Endothelial cell (in vitro differentiated cells): Measurements from ENCODE around the gene EFEMP2. TPM values are rescaled to one million over a fixed set of nuclear protein-coding genes. Genes with fewer than 3 reads are reported as not detected.

Source experiments
- DNase-seq: peaks from one replicate; pipeline ENCODE4 v3.0.0; 2021; ENCODE audit warnings: low spot score
- H3K27ac Mint-ChIP-seq: one replicate; pipeline ENCODE4 v1.8.0; 2021; ENCODE audit warnings: mixed read lengths, inconsistent platforms; ENCODE audit not compliant: unreplicated experiment
- H3K27me3 Mint-ChIP-seq: one replicate; pipeline ENCODE4 v1.8.0; 2021; ENCODE audit warnings: mild to moderate bottlenecking, moderate library complexity, mixed read lengths, inconsistent platforms; ENCODE audit not compliant: unreplicated experiment
- H3K36me3 Mint-ChIP-seq: one replicate; pipeline ENCODE4 v1.8.0; 2021; ENCODE audit warnings: mild to moderate bottlenecking, low read depth, mixed read lengths, inconsistent platforms; ENCODE audit not compliant: unreplicated experiment
- H3K4me1 Mint-ChIP-seq: one replicate; pipeline ENCODE4 v1.8.0; 2021; ENCODE audit warnings: mild to moderate bottlenecking, mixed read lengths, inconsistent platforms; ENCODE audit not compliant: unreplicated experiment
- H3K4me3 Mint-ChIP-seq: one replicate; pipeline ENCODE4 v1.8.0; 2021; ENCODE audit warnings: mild to moderate bottlenecking, mixed read lengths, inconsistent platforms; ENCODE audit not compliant: unreplicated experiment
- H3K9me3 Mint-ChIP-seq: one replicate; pipeline ENCODE4 v1.8.0; 2021; ENCODE audit warnings: mixed read lengths, inconsistent platforms; ENCODE audit not compliant: unreplicated experiment
- CTCF ChIP-seq: fragments of 200-600 bp; sonication (generic); IDR thresholded peaks from one replicate; pipeline ENCODE4 v1.5.0; 2021; ENCODE audit warnings: antibody characterized with exemption; ENCODE audit not compliant: unreplicated experiment
- total RNA-seq: library from RNA; stranded (reverse); fragmentation: NEBNext Ultra II Directional; extraction: Animal tissue kit (Norgen Biotek cat#: 25700); gene quantifications from one replicate; pipeline ENCODE4 v1.2.1, GENCODE V29; 2021; ENCODE audit not compliant: unreplicated experiment

EFEMP2 gene
- total RNA-seq, 1 donor from 2014 or later, result 248 TPM

GRCh38 chr11:65917077-65917433 is 44.5 kb upstream of the EFEMP2 start:
- Mint-ChIP-seq H3K4me3 (peak overlapping the region; percentile 78), H3K27me3 (peaks cover 7% of the 10 kb centered on the region), H3K4me1 (peaks cover 9% of the 10 kb centered on the region), H3K36me3 (peaks cover 5% of the 10 kb centered on the region), H3K9me3 (no peaks in the 10 kb centered on the region), H3K27ac (no peak overlapping the region)
- TF ChIP-seq CTCF, result no peak
- no peak for DNase-seq

GRCh38 chr11:65916391-65916790 is 43.8 kb upstream of the EFEMP2 start:
- DNase-seq, result no peak
- no peak for TF ChIP-seq CTCF
- H3K27ac Mint-ChIP-seq, result peak overlapping the region; percentile 48
- peak overlapping the region; percentile 78 for H3K4me3 Mint-ChIP-seq
- H3K36me3 Mint-ChIP-seq, result peaks cover 5% of the 10 kb centered on the region
- peaks cover 9% of the 10 kb centered on the region for H3K4me1 Mint-ChIP-seq
- H3K9me3 Mint-ChIP-seq, result no peaks in the 10 kb centered on the region
- peaks cover 7% of the 10 kb centered on the region for H3K27me3 Mint-ChIP-seq

- Mint-ChIP-seq H3K4me3 (no peak overlapping the region), H3K27ac (no peak overlapping the region), H3K27me3 (peaks cover 7% of the 10 kb centered on the region), H3K36me3 (peaks cover 5% of the 10 kb centered on the region), H3K4me1 (peaks cover 9% of the 10 kb centered on the region), H3K9me3 (no peaks in the 10 kb centered on the region)
- no peak for TF ChIP-seq CTCF
- no peak for DNase-seq
Measured at GRCh38 chr11:65915821-65916251, 43.2 kb upstream of the EFEMP2 start.

- Mint-ChIP-seq H3K4me3 (peak overlapping the region; percentile 71), H3K4me1 (peaks cover 9% of the 10 kb centered on the region)
Measured at GRCh38 chr11:65915101-65915820, 42.7 kb upstream of the EFEMP2 start.

More at GRCh38 chr11:65915101-65915820, 42.7 kb upstream of the EFEMP2 start:
- DNase-seq, result no peak
- no peak for TF ChIP-seq CTCF
- no peaks in the 10 kb centered on the region for H3K9me3 Mint-ChIP-seq
- H3K27me3 Mint-ChIP-seq, result peaks cover 7% of the 10 kb centered on the region
- H3K27ac Mint-ChIP-seq, result no peak overlapping the region
- peaks cover 5% of the 10 kb centered on the region for H3K36me3 Mint-ChIP-seq
